Mesenteric fat pad (tissue), 1 donor: ENCODE results near the gene INPP5D. TPM values are rescaled to one million over a fixed set of nuclear protein-coding genes. Genes with fewer than 3 reads are reported as not detected.

Experiments used
- DNase-seq: peaks from one replicate; pipeline ENCODE4 v3.0.0-alpha.2; 2020; ENCODE audit warnings: low spot score
- total RNA-seq: library from RNA; stranded (reverse); fragmentation: NEBNext Ultra II Directional; extraction: Animal tissue kit (Norgen Biotek cat#: 25700); gene quantifications from one replicate; pipeline ENCODE4 v1.2.1, GENCODE V29; 2021
- donor health status: DM: yes; HTN: yes; CAD: no.

Gene INPP5D
- total RNA-seq, 1 donor from 2014 or later: 28.8 TPM

GRCh38 chr2:233201258-233202013, 141.3 kb downstream of the INPP5D start:
- no peak for DNase-seq

GRCh38 chr2:233202531-233202944, 142.4 kb downstream of the INPP5D start:
- DNase-seq: no peak

- no peak for DNase-seq
These were observed 142.9 kb downstream of the INPP5D start for GRCh38 chr2:233203060-233203459.

- DNase-seq: no peak
These were observed 144.3 kb downstream of the INPP5D start for GRCh38 chr2:233204286-233204936.

- DNase-seq: no peak
These were observed 148.4 kb downstream of the INPP5D start for GRCh38 chr2:233208382-233209116.

- no peak for DNase-seq
These were observed 149.0 kb downstream of the INPP5D start for GRCh38 chr2:233209117-233209532.

- DNase-seq: no peak
These were observed 149.5 kb downstream of the INPP5D start for GRCh38 chr2:233209533-233210171.

GRCh38 chr2:233210281-233210680, 150.1 kb downstream of the INPP5D start:
- no peak for DNase-seq

GRCh38 chr2:233210843-233211547, 150.9 kb downstream of the INPP5D start:
- no peak for DNase-seq

- DNase-seq: no peak
These were observed 151.4 kb downstream of the INPP5D start for GRCh38 chr2:233211548-233211895.

GRCh38 chr2:233213011-233213410, 152.9 kb downstream of the INPP5D start:
- DNase-seq: no peak

- no peak for DNase-seq
These were observed 153.8 kb downstream of the INPP5D start for GRCh38 chr2:233213975-233214374.

- DNase-seq: no peak
These were observed 157.8 kb downstream of the INPP5D start for GRCh38 chr2:233217892-233218377.

GRCh38 chr2:233218836-233219235, 158.7 kb downstream of the INPP5D start:
- DNase-seq: no peak

- no peak for DNase-seq
These were observed 159.7 kb downstream of the INPP5D start for GRCh38 chr2:233219848-233220247.

GRCh38 chr2:233221378-233222063, 161.4 kb downstream of the INPP5D start:
- DNase-seq: no peak

- DNase-seq: no peak
These were observed 163.1 kb downstream of the INPP5D start for GRCh38 chr2:233223059-233223894.

GRCh38 chr2:233225230-233226068, 165.3 kb downstream of the INPP5D start:
- peak; percentile 6 for DNase-seq
